Measurements from ENCODE around the gene ARMC8. TPM values are rescaled to one million over a fixed set of nuclear protein-coding genes. Genes with fewer than 3 reads are reported as not detected.

The ARMC8 gene
- total and polyA plus RNA-seq, 7 donors, result 25.4 to 92.1 (median 40.1) TPM

DNA sequence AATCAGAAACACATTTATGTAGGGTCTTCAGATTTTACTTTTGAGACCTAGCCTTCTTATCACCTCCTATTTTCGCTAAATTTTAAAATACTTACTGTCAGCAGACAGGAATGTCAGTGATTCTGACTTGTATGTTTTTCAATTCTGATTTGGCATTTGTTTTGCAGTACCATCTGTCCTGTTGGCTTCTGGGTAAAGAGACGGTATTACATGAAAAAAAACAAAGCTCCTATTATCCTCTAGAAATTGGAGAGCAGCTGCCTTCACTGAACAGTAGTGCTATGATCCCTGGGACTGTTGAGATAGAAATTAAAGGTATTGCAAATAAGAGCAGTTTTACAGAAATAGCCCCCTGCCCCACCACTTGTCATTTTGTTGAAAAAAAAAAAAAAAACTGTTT is 8.4 kb downstream of the ARMC8 start:
- no peak overlapping the region for H3K27ac ChIP-seq
- intact Hi-C loops (cut with DNase I), result no loop called here
- no peak for ATAC-seq

GRCh38 chr3:138196023-138196422 is 8.9 kb downstream of the ARMC8 start:
- Histone ChIP-seq H3K9me3 (no peaks in the 10 kb centered on the region), H3K4me1 (peaks cover 37% of the 10 kb centered on the region), H3K27me3 (ENCODE audit: insufficient read depth in 3 of 3, low read length in 2 of 3) (no peaks in the 10 kb centered on the region), H3K4me3 (no peak overlapping the region), H3K27ac (no peak overlapping the region), H3K36me3 (ENCODE audit: insufficient read depth in 1 of 2, low read depth in 1 of 2) (peaks cover 0 to 4% of the 10 kb centered on the region in 2 donors)
- TF ChIP-seq, protein P1, sequence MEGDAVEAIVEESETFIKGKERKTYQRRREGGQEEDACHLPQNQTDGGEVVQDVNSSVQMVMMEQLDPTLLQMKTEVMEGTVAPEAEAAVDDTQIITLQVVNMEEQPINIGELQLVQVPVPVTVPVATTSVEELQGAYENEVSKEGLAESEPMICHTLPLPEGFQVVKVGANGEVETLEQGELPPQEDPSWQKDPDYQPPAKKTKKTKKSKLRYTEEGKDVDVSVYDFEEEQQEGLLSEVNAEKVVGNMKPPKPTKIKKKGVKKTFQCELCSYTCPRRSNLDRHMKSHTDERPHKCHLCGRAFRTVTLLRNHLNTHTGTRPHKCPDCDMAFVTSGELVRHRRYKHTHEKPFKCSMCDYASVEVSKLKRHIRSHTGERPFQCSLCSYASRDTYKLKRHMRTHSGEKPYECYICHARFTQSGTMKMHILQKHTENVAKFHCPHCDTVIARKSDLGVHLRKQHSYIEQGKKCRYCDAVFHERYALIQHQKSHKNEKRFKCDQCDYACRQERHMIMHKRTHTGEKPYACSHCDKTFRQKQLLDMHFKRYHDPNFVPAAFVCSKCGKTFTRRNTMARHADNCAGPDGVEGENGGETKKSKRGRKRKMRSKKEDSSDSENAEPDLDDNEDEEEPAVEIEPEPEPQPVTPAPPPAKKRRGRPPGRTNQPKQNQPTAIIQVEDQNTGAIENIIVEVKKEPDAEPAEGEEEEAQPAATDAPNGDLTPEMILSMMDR (IDR thresholded peaks at IDR 0.05), result no peak
- 70 to 75% (median 74%) methylated on average over 2 of the region's 2 CpGs for WGBS, 3 donors
- ATAC-seq, result no peak
- DNase-seq, result no peak
- intact Hi-C loops (cut with DNase I), result no loop called here

More for the DNA sequence above, 8.4 kb downstream of the ARMC8 start:
- 21 to 38% (median 32%) methylated on average over 2 of the region's 2 CpGs for WGBS, 3 donors
- Histone ChIP-seq H3K27me3 (ENCODE audit: insufficient read depth in 3 of 3, low read length in 2 of 3) (no peaks in the 10 kb centered on the region), H3K36me3 (ENCODE audit: insufficient read depth in 1 of 2, low read depth in 1 of 2) (peaks cover 0 to 8% of the 10 kb centered on the region in 2 donors), H3K4me3 (no peak overlapping the region), H3K4me1 (peaks cover 43% of the 10 kb centered on the region), H3K9me3 (no peaks in the 10 kb centered on the region)
- no peak for DNase-seq
- TF ChIP-seq, protein P1 (IDR thresholded peaks at IDR 0.05), result no peak

GRCh38 chr3:138197058-138197457 is 10.0 kb downstream of the ARMC8 start:
- Histone ChIP-seq H3K9me3 (no peaks in the 10 kb centered on the region), H3K27ac (no peak overlapping the region), H3K27me3 (ENCODE audit: insufficient read depth in 3 of 3, low read length in 2 of 3) (no peaks in the 10 kb centered on the region), H3K4me3 (no peak overlapping the region), H3K36me3 (ENCODE audit: insufficient read depth in 1 of 2, low read depth in 1 of 2) (no peaks in the 10 kb centered on the region), H3K4me1 (peaks cover 35% of the 10 kb centered on the region)
- ATAC-seq, result peak; percentile 68 to 82 (median 76)
- TF ChIP-seq, protein P1 (IDR thresholded peaks at IDR 0.05), result no peak
- no peak for DNase-seq
- 79 to 83% (median 82%) methylated on average over 5 of the region's 5 CpGs for WGBS, 3 donors
- intact Hi-C loops (cut with DNase I), result no loop called here

DNA sequence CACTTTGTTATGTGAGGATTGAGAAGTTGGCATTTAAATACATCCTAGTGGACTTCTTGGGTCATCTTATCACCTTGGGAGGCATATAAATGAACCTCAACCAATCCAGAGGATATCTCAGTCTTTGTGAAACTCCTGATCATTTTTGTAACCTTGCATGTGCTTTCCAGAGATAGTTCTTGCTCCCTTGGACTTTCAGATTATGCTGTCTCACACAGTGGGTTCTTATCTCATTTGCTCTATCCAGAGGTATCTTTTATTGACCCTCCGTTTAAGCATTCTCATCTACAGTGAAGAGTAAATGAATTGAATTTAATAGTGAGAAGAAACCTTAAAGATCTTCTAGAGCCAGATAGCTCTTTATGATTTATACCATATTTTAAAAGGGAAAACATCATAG is 10.4 kb downstream of the ARMC8 start:
- Histone ChIP-seq H3K4me1 (peaks cover 34% of the 10 kb centered on the region), H3K9me3 (no peaks in the 10 kb centered on the region), H3K27ac (no peak overlapping the region), H3K36me3 (ENCODE audit: insufficient read depth in 1 of 2, low read depth in 1 of 2) (no peaks in the 10 kb centered on the region), H3K4me3 (no peak overlapping the region), H3K27me3 (ENCODE audit: insufficient read depth in 3 of 3, low read length in 2 of 3) (no peaks in the 10 kb centered on the region)
- intact Hi-C loops (cut with DNase I), result no loop called here
- ATAC-seq (peak in 1 of 4 donors; percentile 10), DNase-seq (no peak)
- TF ChIP-seq, protein P1 (IDR thresholded peaks at IDR 0.05), result no peak
- WGBS, 3 donors, result 86 to 91% (median 88%) methylated on average over 1 of the region's 1 CpG

- peaks cover 56% of the 10 kb centered on the region for H3K4me1 ChIP-seq
Measured at GRCh38 chr3:138199851-138200250, 12.8 kb downstream of the ARMC8 start.

More at GRCh38 chr3:138199851-138200250, 12.8 kb downstream of the ARMC8 start:
- 78 to 90% (median 80%) methylated on average over 2 of the region's 2 CpGs for WGBS, 3 donors
- DNase-seq (no peak), ATAC-seq (no peak)
- Histone ChIP-seq H3K4me3 (no peak overlapping the region), H3K27ac (no peak overlapping the region), H3K9me3 (no peaks in the 10 kb centered on the region), H3K36me3 (ENCODE audit: insufficient read depth in 1 of 2, low read depth in 1 of 2) (no peaks in the 10 kb centered on the region), H3K27me3 (ENCODE audit: insufficient read depth in 3 of 3, low read length in 2 of 3) (no peaks in the 10 kb centered on the region)
- TF ChIP-seq, protein P1 (IDR thresholded peaks at IDR 0.05), result no peak
- intact Hi-C loops (cut with DNase I), result no loop called here

Data from psoas muscle (tissue), 8 donors.